ENCODE results near the gene PDE4D. TPM values are rescaled to one million over a fixed set of nuclear protein-coding genes. Genes with fewer than 3 reads are reported as not detected.
"Not testable (repeated sequence)": the region's sequence is repeated elsewhere in the genome, so short reads cannot be mapped to it uniquely, and the experiment has no call there.

PDE4D gene
- total RNA-seq, 1 donor from 2014 or later = 39.2 TPM

DNA sequence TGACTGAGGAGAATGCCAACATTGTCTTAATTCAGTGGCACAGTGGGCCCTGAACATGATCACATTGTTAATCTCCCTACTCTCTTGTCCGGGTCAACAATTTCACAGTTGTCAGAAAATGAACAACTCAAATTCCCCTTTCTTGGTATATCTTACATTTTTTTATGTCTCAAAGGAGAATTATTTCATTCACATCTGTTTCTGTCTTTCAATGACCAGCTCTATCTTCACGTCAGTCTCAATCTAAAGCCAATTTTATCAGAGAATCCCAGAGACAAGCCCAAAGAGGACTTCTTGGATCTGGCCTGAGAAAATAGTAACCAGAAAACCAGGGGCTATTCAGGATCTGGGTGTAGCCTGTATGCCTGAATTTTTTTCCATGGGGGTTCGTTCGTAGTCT is 477.5 kb downstream of the PDE4D start:
- TF ChIP-seq, protein P1, sequence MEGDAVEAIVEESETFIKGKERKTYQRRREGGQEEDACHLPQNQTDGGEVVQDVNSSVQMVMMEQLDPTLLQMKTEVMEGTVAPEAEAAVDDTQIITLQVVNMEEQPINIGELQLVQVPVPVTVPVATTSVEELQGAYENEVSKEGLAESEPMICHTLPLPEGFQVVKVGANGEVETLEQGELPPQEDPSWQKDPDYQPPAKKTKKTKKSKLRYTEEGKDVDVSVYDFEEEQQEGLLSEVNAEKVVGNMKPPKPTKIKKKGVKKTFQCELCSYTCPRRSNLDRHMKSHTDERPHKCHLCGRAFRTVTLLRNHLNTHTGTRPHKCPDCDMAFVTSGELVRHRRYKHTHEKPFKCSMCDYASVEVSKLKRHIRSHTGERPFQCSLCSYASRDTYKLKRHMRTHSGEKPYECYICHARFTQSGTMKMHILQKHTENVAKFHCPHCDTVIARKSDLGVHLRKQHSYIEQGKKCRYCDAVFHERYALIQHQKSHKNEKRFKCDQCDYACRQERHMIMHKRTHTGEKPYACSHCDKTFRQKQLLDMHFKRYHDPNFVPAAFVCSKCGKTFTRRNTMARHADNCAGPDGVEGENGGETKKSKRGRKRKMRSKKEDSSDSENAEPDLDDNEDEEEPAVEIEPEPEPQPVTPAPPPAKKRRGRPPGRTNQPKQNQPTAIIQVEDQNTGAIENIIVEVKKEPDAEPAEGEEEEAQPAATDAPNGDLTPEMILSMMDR (IDR thresholded peaks at IDR 0.05; ENCODE audit: insufficient read depth, low read length, poor library complexity, severe bottlenecking) = no peak
- H3K36me3 ChIP-seq (ENCODE audit: control insufficient read depth, insufficient read depth, low read length) = no peaks in the 10 kb centered on the region

DNA sequence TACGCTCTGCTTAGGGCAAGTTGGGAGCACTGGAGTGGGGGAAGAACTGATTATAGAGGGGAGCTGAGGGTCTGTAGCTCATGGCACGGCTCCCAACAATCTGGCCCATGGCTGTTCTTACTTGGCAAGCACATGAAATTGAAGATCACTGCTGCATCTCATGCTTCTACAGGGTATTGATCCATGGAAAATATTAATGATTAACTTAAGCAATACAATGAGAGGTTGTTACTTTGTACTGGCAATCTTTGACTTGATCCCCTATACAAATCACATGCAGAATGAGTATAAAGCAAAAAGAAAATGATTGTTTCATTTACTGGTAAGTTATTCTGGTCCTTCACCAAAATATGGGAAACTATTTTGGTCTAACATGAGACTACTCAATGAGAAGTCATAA is 481.1 kb downstream of the PDE4D start:
- Histone ChIP-seq H3K4me3 (ENCODE audit: low read depth, low read length) (no peak overlapping the region), H3K27me3 (ENCODE audit: control insufficient read depth, insufficient read depth, low read length) (no peaks in the 10 kb centered on the region), H3K36me3 (ENCODE audit: control insufficient read depth, insufficient read depth, low read length) (no peaks in the 10 kb centered on the region)
- no peak for DNase-seq (ENCODE audit: low read depth)
- TF ChIP-seq, protein P1 (IDR thresholded peaks at IDR 0.05; ENCODE audit: insufficient read depth, low read length, poor library complexity, severe bottlenecking) = no peak

More for the DNA sequence above, 477.5 kb downstream of the PDE4D start:
- no peak for DNase-seq (ENCODE audit: low read depth)
- H3K4me3 ChIP-seq (ENCODE audit: low read depth, low read length) = no peak overlapping the region
- no peaks in the 10 kb centered on the region for H3K27me3 ChIP-seq (ENCODE audit: control insufficient read depth, insufficient read depth, low read length)

GRCh38 chr5:59408997-59409396 is 484.5 kb downstream of the PDE4D start:
- DNase-seq (ENCODE audit: low read depth); H3K4me3 ChIP-seq (ENCODE audit: low read depth, low read length); H3K27me3 ChIP-seq (ENCODE audit: control insufficient read depth, insufficient read depth, low read length); H3K36me3 ChIP-seq (ENCODE audit: control insufficient read depth, insufficient read depth, low read length): not testable (repeated sequence)

DNA sequence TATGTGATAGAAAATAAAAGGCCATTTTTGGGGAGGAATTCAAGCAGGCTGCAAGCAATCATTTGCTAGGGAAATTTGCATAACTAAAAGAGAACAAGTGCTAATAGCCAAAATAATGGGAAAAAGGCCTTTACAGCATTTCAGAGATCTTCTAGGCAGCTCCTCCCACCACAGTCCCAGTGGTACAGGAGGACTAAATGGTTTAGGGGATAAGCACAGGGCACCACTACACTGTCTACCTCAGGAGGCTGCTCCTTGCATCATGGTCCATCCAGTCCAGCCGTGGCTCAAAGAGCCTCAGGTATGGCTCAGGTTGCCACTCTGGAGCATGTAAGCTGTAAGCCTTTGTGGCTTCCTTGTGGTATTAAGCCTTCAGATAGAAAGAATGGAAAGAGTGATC is 485.6 kb downstream of the PDE4D start:
- H3K4me3 ChIP-seq (ENCODE audit: low read depth, low read length) = no peak overlapping the region
- DNase-seq (ENCODE audit: low read depth) = no peak
- TF ChIP-seq, protein P1 (IDR thresholded peaks at IDR 0.05; ENCODE audit: insufficient read depth, low read length, poor library complexity, severe bottlenecking) = no peak
- H3K27me3 ChIP-seq (ENCODE audit: control insufficient read depth, insufficient read depth, low read length) = no peaks in the 10 kb centered on the region
- no peaks in the 10 kb centered on the region for H3K36me3 ChIP-seq (ENCODE audit: control insufficient read depth, insufficient read depth, low read length)

DNA sequence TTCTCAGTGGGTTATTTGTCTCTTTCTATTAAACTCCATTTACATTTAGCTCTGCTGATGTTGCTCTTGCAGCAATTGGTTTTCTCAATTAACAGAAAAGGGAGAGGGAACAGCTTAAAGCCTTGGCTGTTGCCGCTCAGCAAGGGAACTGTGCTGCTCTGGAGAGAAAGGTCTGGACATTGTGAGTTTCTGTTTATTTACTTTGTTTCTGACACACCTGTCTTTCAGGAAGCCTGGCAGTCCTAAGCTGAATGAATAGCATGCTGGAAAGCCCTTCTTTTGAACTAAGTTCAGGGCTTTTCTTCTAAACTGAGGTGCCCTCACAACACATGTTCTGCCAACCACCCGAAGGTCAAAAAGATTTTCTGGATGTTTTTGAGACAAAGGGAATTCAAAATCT is 491.9 kb downstream of the PDE4D start:
- TF ChIP-seq, protein P1 (IDR thresholded peaks at IDR 0.05; ENCODE audit: insufficient read depth, low read length, poor library complexity, severe bottlenecking) = no peak
- no peaks in the 10 kb centered on the region for H3K27me3 ChIP-seq (ENCODE audit: control insufficient read depth, insufficient read depth, low read length)
- no peaks in the 10 kb centered on the region for H3K36me3 ChIP-seq (ENCODE audit: control insufficient read depth, insufficient read depth, low read length)
- DNase-seq (ENCODE audit: low read depth) = no peak
- no peak overlapping the region for H3K4me3 ChIP-seq (ENCODE audit: low read depth, low read length)

DNA sequence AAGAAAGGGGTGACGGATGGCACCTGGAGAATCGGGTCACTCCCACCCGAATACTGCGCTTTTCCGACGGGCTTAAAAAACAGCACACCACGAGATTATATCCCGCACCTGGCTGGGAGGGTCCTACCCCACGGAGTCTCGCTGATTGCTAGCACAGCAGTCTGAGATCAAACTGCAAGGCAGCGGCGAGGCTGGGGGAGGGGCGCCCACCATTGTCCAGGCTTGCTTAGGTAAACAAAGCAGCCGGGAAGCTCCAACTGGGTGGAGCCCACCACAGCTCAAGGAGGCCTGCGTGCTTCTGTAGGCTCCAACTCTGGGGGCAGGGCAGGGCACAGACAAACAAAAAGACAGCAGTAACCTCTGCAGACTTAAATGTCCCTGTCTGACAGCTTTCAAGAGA is 498.6 kb downstream of the PDE4D start:
- H3K36me3 ChIP-seq (ENCODE audit: control insufficient read depth, insufficient read depth, low read length); H3K4me3 ChIP-seq (ENCODE audit: low read depth, low read length); H3K27me3 ChIP-seq (ENCODE audit: control insufficient read depth, insufficient read depth, low read length); DNase-seq (ENCODE audit: low read depth): not testable (repeated sequence)

- Histone ChIP-seq H3K36me3 (ENCODE audit: control insufficient read depth, insufficient read depth, low read length) (no peaks in the 10 kb centered on the region), H3K4me3 (ENCODE audit: low read depth, low read length) (no peak overlapping the region), H3K27me3 (ENCODE audit: control insufficient read depth, insufficient read depth, low read length) (no peaks in the 10 kb centered on the region)
- TF ChIP-seq, protein P1 (IDR thresholded peaks at IDR 0.05; ENCODE audit: insufficient read depth, low read length, poor library complexity, severe bottlenecking) = no peak
- DNase-seq (ENCODE audit: low read depth) = no peak
These were observed 499.7 kb downstream of the PDE4D start for GRCh38 chr5:59393585-59394420.

Measured in kidney epithelial cell (primary cell).